Mesothelial cell of epicardium (in vitro differentiated cells): Measurements from ENCODE around the gene RNF208. TPM values are rescaled to one million over a fixed set of nuclear protein-coding genes. Genes with fewer than 3 reads are reported as not detected.
A peak's percentile ranks its signal among the peaks of the same experiment; 100 is the strongest.
"Not testable (repeated sequence)": the region's sequence is repeated elsewhere in the genome, so short reads cannot be mapped to it uniquely, and the experiment has no call there.

Source experiments
- DNase-seq, 2 experiments: peaks; one replicate each; pipeline ENCODE4 v3.0.0; 2021; ENCODE audit warnings: low spot score in 2 of 2; ENCODE audit not compliant: unreplicated experiment in 2 of 2
- H3K27ac Mint-ChIP-seq: 2 replicates; pipeline ENCODE4 v1.8.0; 2021; ENCODE audit warnings: mixed read lengths
- H3K27me3 Mint-ChIP-seq: 2 replicates; pipeline ENCODE4 v1.8.0; 2021; ENCODE audit warnings: low read depth, mixed read lengths
- H3K36me3 Mint-ChIP-seq: 2 replicates; pipeline ENCODE4 v1.8.0; 2021; ENCODE audit warnings: mixed read lengths
- H3K4me1 Mint-ChIP-seq: 2 replicates; pipeline ENCODE4 v1.8.0; 2021; ENCODE audit warnings: mixed read lengths
- H3K4me3 Mint-ChIP-seq: 2 replicates; pipeline ENCODE4 v1.8.0; 2021; ENCODE audit warnings: mild to moderate bottlenecking, moderate library complexity, mixed read lengths
- H3K9me3 Mint-ChIP-seq: 2 replicates; pipeline ENCODE4 v1.8.0; 2021; ENCODE audit warnings: mixed read lengths
- CTCF ChIP-seq: fragments of 200-600 bp; sonication (generic); IDR thresholded peaks from one replicate; pipeline ENCODE4 v1.5.0; 2021; ENCODE audit warnings: antibody characterized with exemption; ENCODE audit not compliant: unreplicated experiment
- total RNA-seq: library from RNA; stranded (reverse); gene quantifications from 3 replicates; pipeline ENCODE4 v1.2.1, GENCODE V29; 2021

RNF208 gene
- total RNA-seq, 1 donor from 2014 or later = 13.9 TPM

- Mint-ChIP-seq H3K4me1 (no peaks in the 10 kb centered on the region), H3K4me3 (no peak overlapping the region), H3K9me3 (no peaks in the 10 kb centered on the region), H3K27me3 (no peaks in the 10 kb centered on the region), H3K27ac (no peak overlapping the region), H3K36me3 (peaks cover 8% of the 10 kb centered on the region)
- DNase-seq = no peak
- TF ChIP-seq CTCF = no peak
Measured at GRCh38 chr9:137263506-137263905, 41.5 kb upstream of the RNF208 start.

- Mint-ChIP-seq H3K4me1 (no peaks in the 10 kb centered on the region), H3K9me3 (no peaks in the 10 kb centered on the region), H3K27ac (no peak overlapping the region), H3K36me3 (peaks cover 7% of the 10 kb centered on the region), H3K27me3 (no peaks in the 10 kb centered on the region), H3K4me3 (no peak overlapping the region)
- DNase-seq = no peak
- TF ChIP-seq CTCF = no peak
Measured at GRCh38 chr9:137262909-137263285, 40.9 kb upstream of the RNF208 start.

- not testable (repeated sequence) for DNase-seq, H3K27ac Mint-ChIP-seq, H3K27me3 Mint-ChIP-seq, H3K36me3 Mint-ChIP-seq, H3K4me1 Mint-ChIP-seq, H3K4me3 Mint-ChIP-seq, H3K9me3 Mint-ChIP-seq
- peak; percentile 35 for TF ChIP-seq CTCF
Measured at GRCh38 chr9:137262173-137262908, 40.3 kb upstream of the RNF208 start.

- H3K4me3 Mint-ChIP-seq = peak overlapping the region; percentile 89
- peaks cover 5% of the 10 kb centered on the region for H3K36me3 Mint-ChIP-seq
- H3K9me3 Mint-ChIP-seq = no peaks in the 10 kb centered on the region
- no peaks in the 10 kb centered on the region for H3K27me3 Mint-ChIP-seq
- H3K4me1 Mint-ChIP-seq = peaks cover 12% of the 10 kb centered on the region
- DNase-seq = no peak
- TF ChIP-seq CTCF = no peak
- no peak overlapping the region for H3K27ac Mint-ChIP-seq
Measured at GRCh38 chr9:137256856-137257255, 34.8 kb upstream of the RNF208 start.

- Mint-ChIP-seq H3K36me3 (no peaks in the 10 kb centered on the region), H3K9me3 (no peaks in the 10 kb centered on the region), H3K27me3 (no peaks in the 10 kb centered on the region), H3K4me1 (peaks cover 12% of the 10 kb centered on the region), H3K4me3 (peak overlapping the region; percentile 89), H3K27ac (no peak overlapping the region)
- no peak for DNase-seq
- TF ChIP-seq CTCF = no peak
Measured at GRCh38 chr9:137256362-137256761, 34.3 kb upstream of the RNF208 start.
